Spleen (tissue), 13 donors: ENCODE measurements around the gene HORMAD2. TPM values are rescaled to one million over a fixed set of nuclear protein-coding genes. Genes with fewer than 3 reads are reported as not detected.

Source experiments
- DNase-seq: peaks from one replicate; pipeline ENCODE4 v3.0.0-alpha.2; 2020
- H3K27ac ChIP-seq, 8 donors: fragments of 200-600 bp; sonication (generic) in 7 of 8; 1 replicate in 4 of 8; 2 replicates in 4 of 8; pipeline versions ENCODE4 v1.5.0 to v1.8.0; 2016 to 2021; ENCODE audit warnings: inconsistent platforms in 4 of 8, mild to moderate bottlenecking in 4 of 8, moderate library complexity in 1 of 8
- H3K27me3 ChIP-seq, 7 donors: fragments of 200-600 bp; sonication (generic) in 6 of 7; replicated peaks in 1 of 7; 1 replicate in 4 of 7; 2 replicates in 3 of 7; pipeline versions ENCODE4 v1.5.0 to v1.8.0; 2016 to 2021; ENCODE audit warnings: inconsistent platforms in 3 of 7, mild to moderate bottlenecking in 1 of 7
- H3K36me3 ChIP-seq, 6 donors: fragments of 200-600 bp; sonication (generic) in 5 of 6; 1 replicate in 4 of 6; 2 replicates in 2 of 6; pipeline versions ENCODE4 v1.5.0 to v1.8.0; 2016 to 2021; ENCODE audit warnings: inconsistent platforms in 2 of 6
- H3K4me1 ChIP-seq, 6 donors: fragments of 200-600 bp; sonication (generic) in 5 of 6; 1 replicate in 3 of 6; 2 replicates in 3 of 6; pipeline versions ENCODE4 v1.5.0 to v1.8.0; 2016 to 2021; ENCODE audit warnings: inconsistent platforms in 3 of 6
- H3K4me3 ChIP-seq, 8 donors: fragments of 200-600 bp; sonication (generic) in 7 of 8; 1 replicate in 4 of 8; 2 replicates in 4 of 8; pipeline versions ENCODE4 v1.5.0 to v1.8.0; 2016 to 2021; ENCODE audit warnings: inconsistent platforms in 4 of 8, mild to moderate bottlenecking in 4 of 8, moderate library complexity in 2 of 8
- H3K9me3 ChIP-seq, 8 donors: fragments of 200-600 bp; sonication (generic) in 7 of 8; 1 replicate in 4 of 8; 2 replicates in 4 of 8; pipeline versions ENCODE4 v1.5.0 to v1.8.0; 2016 to 2021; ENCODE audit warnings: inconsistent platforms in 4 of 8
- POLR2A ChIP-seq, 3 donors: fragments of 450-650 bp; IDR thresholded peaks; one replicate each; pipeline ENCODE4 v1.5.1; 2017; ENCODE audit warnings: antibody characterized with exemption in 3 of 3, mild to moderate bottlenecking in 1 of 3
- POLR2AphosphoS5 ChIP-seq, 3 donors: sonication (generic); formaldehyde crosslinking; IDR thresholded peaks; one replicate each; pipeline ENCODE4 v1.5.1; 2017; ENCODE audit warnings: antibody characterized with exemption in 3 of 3
- WGBS, 5 donors: extraction: QIAGEN DNeasy Blood & Tissue Kit in 3 of 5; methylation state at CpG; one replicate each; pipeline versions ENCODE4 v1.1.5 to v1.1.7; 2013 to 2018; 5-methylcytosine and 5-hydroxymethylcytosine counted together
- intact Hi-C: fragments of 100-400 bp; cut with DNase I; formaldehyde crosslinking; loops from one replicate; pipeline ENCODE4 v1.15.0; 2023; ENCODE audit warnings: low total_unique reads
- long read RNA-seq, 2 donors: transcript quantifications; one replicate each; lab custom pipeline, GENCODE V29; 2026
- polyA plus RNA-seq, 3 donors: library from polyadenylated mRNA; stranded (reverse); fragments of 200-250 nt; gene quantifications; one replicate each; pipeline ENCODE4 v1.2.1, GENCODE V29; 2013
- total RNA-seq, 7 donors: library from RNA; depleted of rRNA in 3 of 7; stranded (reverse); fragments of >200 nt in 3 of 7; fragmentation: NEBNext Ultra II Directional in 4 of 7; extraction: Animal tissue kit (Norgen Biotek cat#: 25700) in 4 of 7; gene quantifications; one replicate each; pipeline versions ENCODE4 v1.1.0 to v1.2.1, GENCODE V29; 2016 to 2021
- TF ChIP-seq, protein P1 (sequence below), 11 experiments: fragments of 200-600 bp in 7 of 11; fragments of 450-650 bp in 4 of 11; sonication (generic) in 4 of 11; IDR thresholded peaks in 8 of 11; conservative IDR thresholded peaks in 3 of 11; 1 replicate in 7 of 11; 2 replicates in 4 of 11; pipeline versions ENCODE4 v1.4.0 to v1.8.0; 2016 to 2021; ENCODE audit warnings: antibody characterized with exemption in 11 of 11, inconsistent platforms in 4 of 11, mild to moderate bottlenecking in 1 of 11
- donor health status: healthy with polysubstance abuse.
- donor health status: DM: no; HTN: no; CAD: no; lungs with moderate emphysema.
- donor health status: DM: no; HTN: no; CAD: no.
- donor health status: Bipolar disorder and iron deficiency.
- donor health status: healthy.
- donor health status: DM: no; HTN: no; CAD: no.
- donor health status: DM: yes; HTN: yes; CAD: no.

The HORMAD2 gene
- total RNA-seq = not detected
- not detected for polyA plus RNA-seq
- long read RNA-seq, donor 1 = 0 reads
- long read RNA-seq, donor 2 = 0 reads

- WGBS, 5 donors = 25 to 33% (median 30%) methylated on average over 34 to 53 of the region's 53 CpGs
- Histone ChIP-seq H3K4me1 (peaks cover 0 to 9% (median 7%) of the 10 kb centered on the region in 6 donors), H3K36me3 (no peaks in the 10 kb centered on the region), H3K9me3 (peaks cover 0 to 9% (median 0%) of the 10 kb centered on the region in 8 donors), H3K4me3 (peak within 1 kb of the TSS in 6 of 8 donors; percentile 4 to 60 (median 19)), H3K27me3 (peaks cover 0 to 16% (median 10%) of the 10 kb centered on the region in 7 donors), H3K27ac (no peak within 1 kb of the TSS)
- intact Hi-C loops = no loop called here
- TF ChIP-seq POLR2AphosphoS5 (IDR thresholded peaks at IDR 0.05) = peak in 1 of 3 donors; percentile 61
- TF ChIP-seq, protein P1, sequence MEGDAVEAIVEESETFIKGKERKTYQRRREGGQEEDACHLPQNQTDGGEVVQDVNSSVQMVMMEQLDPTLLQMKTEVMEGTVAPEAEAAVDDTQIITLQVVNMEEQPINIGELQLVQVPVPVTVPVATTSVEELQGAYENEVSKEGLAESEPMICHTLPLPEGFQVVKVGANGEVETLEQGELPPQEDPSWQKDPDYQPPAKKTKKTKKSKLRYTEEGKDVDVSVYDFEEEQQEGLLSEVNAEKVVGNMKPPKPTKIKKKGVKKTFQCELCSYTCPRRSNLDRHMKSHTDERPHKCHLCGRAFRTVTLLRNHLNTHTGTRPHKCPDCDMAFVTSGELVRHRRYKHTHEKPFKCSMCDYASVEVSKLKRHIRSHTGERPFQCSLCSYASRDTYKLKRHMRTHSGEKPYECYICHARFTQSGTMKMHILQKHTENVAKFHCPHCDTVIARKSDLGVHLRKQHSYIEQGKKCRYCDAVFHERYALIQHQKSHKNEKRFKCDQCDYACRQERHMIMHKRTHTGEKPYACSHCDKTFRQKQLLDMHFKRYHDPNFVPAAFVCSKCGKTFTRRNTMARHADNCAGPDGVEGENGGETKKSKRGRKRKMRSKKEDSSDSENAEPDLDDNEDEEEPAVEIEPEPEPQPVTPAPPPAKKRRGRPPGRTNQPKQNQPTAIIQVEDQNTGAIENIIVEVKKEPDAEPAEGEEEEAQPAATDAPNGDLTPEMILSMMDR (IDR thresholded peaks at IDR 0.05 in 8 of 11, conservative IDR thresholded peaks at IDR 0.05 in 3 of 11) = no peak
- no peak for DNase-seq
Observed at GRCh38 chr22:30079952-30080533, at the start of gene HORMAD2. TSS of gene HORMAD2 (plus strand) at chr22:30080464. CDS start at chr22:30093953, 13,489 bp downstream.

GRCh38 chr22:30031328-30031727, 48.9 kb upstream of the HORMAD2 start:
- Histone ChIP-seq H3K9me3 (no peaks in the 10 kb centered on the region), H3K4me3 (no peak overlapping the region), H3K27me3 (no peaks in the 10 kb centered on the region), H3K27ac (no peak overlapping the region), H3K4me1 (peaks cover 0 to 34% (median 16%) of the 10 kb centered on the region in 6 donors), H3K36me3 (peaks cover 0 to 98% (median 25%) of the 10 kb centered on the region in 6 donors)
- 96 to 98% (median 97%) methylated on average over 3 of the region's 3 CpGs for WGBS, 5 donors
- no peak for DNase-seq
- intact Hi-C loops = no loop called here
- TF ChIP-seq POLR2A (IDR thresholded peaks at IDR 0.05) (no peak), POLR2AphosphoS5 (IDR thresholded peaks at IDR 0.05) (no peak)
- TF ChIP-seq, protein P1 (IDR thresholded peaks at IDR 0.05 in 8 of 11, conservative IDR thresholded peaks at IDR 0.05 in 3 of 11) = no peak

- Histone ChIP-seq H3K9me3 (no peaks in the 10 kb centered on the region), H3K27ac (no peak overlapping the region), H3K36me3 (peaks cover 0 to 97% (median 19%) of the 10 kb centered on the region in 6 donors), H3K4me3 (no peak overlapping the region), H3K4me1 (peaks cover 0 to 32% (median 16%) of the 10 kb centered on the region in 6 donors), H3K27me3 (no peaks in the 10 kb centered on the region)
- TF ChIP-seq POLR2AphosphoS5 (IDR thresholded peaks at IDR 0.05) (no peak), POLR2A (IDR thresholded peaks at IDR 0.05) (no peak)
- TF ChIP-seq, protein P1 (IDR thresholded peaks at IDR 0.05 in 8 of 11, conservative IDR thresholded peaks at IDR 0.05 in 3 of 11) = no peak
- DNase-seq = no peak
- intact Hi-C loops = no loop called here
- 69 to 89% (median 73%) methylated on average over 2 of the region's 2 CpGs for WGBS, 5 donors
Observed at GRCh38 chr22:30031764-30032455, 48.4 kb upstream of the HORMAD2 start.

DNA sequence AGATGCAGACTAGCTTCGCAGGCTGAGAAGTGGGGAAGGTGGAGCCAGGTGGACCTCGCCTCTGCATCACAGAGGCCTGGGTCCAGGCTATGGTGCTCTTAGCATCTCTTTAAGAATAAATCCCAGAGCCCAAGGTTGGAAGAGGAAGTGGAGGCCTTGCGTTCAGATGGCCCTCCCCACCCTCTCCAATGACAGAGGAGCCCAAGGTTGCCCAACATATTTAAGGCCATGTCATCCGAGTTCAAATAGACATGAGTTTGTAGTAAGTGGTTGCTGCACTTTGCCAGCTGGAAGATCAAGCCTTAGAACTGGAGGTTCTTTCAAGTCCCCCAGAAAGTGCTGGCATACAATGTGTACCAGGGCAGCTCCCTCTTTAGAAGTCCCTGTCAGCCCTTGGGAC, 47.1 kb upstream of the HORMAD2 start:
- Histone ChIP-seq H3K4me3 (no peak overlapping the region), H3K27ac (no peak overlapping the region), H3K36me3 (peaks cover 0 to 85% (median 8%) of the 10 kb centered on the region in 6 donors), H3K27me3 (no peaks in the 10 kb centered on the region), H3K4me1 (peaks cover 0 to 20% (median 9%) of the 10 kb centered on the region in 6 donors), H3K9me3 (no peaks in the 10 kb centered on the region)
- TF ChIP-seq POLR2AphosphoS5 (IDR thresholded peaks at IDR 0.05) (no peak), POLR2A (IDR thresholded peaks at IDR 0.05) (no peak)
- TF ChIP-seq, protein P1 (IDR thresholded peaks at IDR 0.05 in 8 of 11, conservative IDR thresholded peaks at IDR 0.05 in 3 of 11) = no peak
- intact Hi-C loops = no loop called here
- WGBS, 5 donors = 62 to 71% (median 63%) methylated on average over 4 of the region's 4 CpGs
- DNase-seq = no peak
